IPS DF 4.7 (cell line): ENCODE data around the gene CMTM4.

Experiments
- DNase-seq: peaks from one replicate; pipeline ENCODE4 v3.0.0-alpha.2; 2013; ENCODE audit warnings: low spot score; ENCODE audit errors: extremely low read depth

The CMTM4 gene

GRCh38 chr16:66696669-66697630 is at the start of gene CMTM4:
CMTM4 (minus strand) TSS chr16:66696743; CDS start chr16:66696525, 218 bp downstream.
- DNase-seq, result no peak

DNA sequence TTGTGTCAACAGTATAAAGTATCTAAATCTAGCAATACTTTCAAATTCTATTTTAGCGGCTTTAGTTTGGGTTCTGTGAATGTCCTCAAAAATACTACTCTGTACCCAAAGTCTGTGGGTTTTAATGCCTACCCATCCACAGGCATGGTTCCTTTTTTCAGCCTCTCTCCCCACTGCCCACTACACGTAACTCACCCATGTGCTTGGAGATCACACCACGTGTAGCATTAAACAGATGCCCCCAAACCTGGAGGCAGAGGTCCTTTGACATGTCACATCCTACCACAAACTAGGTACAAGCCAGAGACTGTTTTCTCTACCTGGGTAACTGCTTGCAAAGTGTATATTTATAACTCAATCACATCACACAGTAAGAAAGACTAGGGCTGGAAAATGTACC is 49.5 kb upstream of the CMTM4 start:
- DNase-seq, result no peak

DNA sequence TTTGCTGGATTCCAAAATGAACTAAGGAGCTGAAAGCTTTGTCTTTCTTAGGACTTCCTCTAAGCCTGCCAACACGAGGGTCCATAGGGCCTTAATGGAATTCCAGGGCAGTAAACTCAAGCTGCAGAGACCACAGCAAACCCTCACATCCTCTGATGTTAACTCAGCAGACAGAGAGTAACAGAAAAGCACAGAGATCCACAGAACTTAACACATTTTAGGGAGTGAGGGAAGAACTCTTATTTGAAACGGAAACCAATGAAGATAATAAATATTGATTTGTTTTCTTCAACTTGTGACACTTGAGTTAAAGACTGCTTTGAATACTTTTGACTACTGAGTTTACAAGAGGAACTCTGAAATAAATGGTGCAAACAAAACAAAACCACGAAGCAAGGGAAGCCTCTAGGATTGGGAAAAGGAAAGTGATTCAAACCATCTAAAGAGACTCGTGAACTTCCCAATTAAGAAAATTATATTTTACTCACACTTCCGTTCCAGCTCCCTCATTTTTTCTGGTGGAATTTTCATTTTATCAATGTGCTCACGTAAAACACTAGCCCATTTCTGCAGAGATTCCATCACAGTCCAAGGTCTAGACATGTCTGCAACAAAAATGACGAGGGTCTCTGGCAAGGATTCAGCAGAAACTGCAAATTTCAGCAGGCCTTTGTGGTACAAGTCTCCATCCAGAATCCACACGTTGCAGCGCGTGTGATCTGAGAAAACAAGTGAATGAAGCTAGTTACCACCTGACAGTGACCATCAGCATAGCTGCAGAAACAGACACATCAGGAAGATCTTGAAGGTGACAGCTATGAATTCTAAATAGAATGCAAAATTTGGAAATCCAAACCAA is 45.6 kb upstream of the CMTM4 start:
- no peak for DNase-seq

GRCh38 chr16:66741169-66741900 is 44.8 kb upstream of the CMTM4 start:
- no peak for DNase-seq

DNA sequence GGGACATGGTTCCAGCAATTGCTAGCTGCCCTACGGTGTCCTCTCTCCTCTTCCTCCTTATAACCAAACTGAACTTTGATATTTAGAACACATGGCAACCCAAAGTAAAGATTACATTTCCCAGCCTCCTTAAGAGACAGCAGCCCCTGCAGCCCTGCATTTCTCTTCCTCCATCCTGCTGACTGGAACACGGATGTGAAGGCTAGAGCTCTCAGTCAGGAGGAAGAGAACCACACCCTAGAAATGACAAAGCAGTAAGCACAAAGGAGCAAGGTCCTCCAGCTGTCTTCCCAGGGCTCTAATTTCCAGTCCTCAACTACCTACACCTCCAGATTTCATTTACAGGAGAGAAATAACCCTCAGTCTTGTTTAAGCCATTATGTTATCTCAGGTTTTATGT is 44.0 kb upstream of the CMTM4 start:
- no peak for DNase-seq

GRCh38 chr16:66740010-66740409 is 43.5 kb upstream of the CMTM4 start:
- DNase-seq, result no peak

DNA sequence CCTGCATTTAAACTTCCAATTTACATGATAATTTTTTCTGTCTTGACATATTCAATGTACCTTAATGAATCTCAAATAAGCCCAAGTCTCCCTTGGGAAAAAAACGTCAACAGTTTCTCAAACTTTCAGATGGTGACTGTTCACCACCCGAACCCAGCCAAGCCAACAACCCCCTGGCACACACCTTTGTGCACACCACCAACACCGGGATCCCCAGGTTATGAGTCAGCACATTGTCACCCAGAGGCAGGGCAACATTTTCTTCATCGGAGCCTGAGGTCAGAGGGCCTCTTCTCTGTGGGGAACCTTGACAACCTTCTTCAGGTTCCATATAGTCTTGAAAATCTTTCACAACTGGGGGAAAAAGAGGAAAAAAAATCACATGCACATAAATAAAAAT is 39.3 kb upstream of the CMTM4 start:
- DNase-seq, result no peak

DNA sequence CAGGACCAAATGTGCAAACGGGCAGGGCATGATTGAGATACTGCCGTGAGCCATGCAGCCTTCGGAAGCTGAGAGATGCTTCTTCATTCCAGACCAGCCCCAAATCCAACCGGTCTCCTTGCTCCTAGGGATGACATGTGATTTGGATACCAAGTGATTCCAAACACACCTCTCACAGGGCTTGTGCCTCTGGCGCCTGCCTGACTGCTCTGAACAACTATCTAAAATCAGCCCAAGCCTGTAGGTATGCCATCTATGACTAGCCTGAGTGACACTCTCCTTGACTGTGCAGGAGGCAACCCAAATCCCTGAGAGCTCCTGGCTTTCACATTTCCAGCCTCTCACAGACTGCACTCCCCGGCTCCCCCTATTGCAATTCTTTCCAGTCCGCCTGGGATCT is 34.6 kb upstream of the CMTM4 start:
- no peak for DNase-seq

DNA sequence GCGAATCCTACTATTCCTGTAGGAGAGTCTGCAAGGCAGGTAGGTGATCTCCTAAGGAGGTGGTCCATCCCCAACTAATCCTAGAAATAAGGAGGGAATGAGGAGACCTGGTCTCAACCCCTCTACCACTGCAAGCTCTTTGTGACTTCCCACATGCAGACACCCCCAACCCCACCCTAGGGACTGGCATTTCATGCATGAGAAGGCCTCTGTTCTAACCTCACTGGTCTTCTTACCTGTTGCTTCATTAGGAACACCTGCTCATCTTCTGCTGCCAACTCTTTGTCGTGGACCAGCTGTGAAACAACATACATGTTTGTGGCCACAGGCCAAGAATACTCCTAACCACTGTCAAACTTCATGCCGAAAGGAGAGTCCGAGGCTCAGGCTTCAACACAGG is 32.3 kb upstream of the CMTM4 start:
- no peak for DNase-seq

DNA sequence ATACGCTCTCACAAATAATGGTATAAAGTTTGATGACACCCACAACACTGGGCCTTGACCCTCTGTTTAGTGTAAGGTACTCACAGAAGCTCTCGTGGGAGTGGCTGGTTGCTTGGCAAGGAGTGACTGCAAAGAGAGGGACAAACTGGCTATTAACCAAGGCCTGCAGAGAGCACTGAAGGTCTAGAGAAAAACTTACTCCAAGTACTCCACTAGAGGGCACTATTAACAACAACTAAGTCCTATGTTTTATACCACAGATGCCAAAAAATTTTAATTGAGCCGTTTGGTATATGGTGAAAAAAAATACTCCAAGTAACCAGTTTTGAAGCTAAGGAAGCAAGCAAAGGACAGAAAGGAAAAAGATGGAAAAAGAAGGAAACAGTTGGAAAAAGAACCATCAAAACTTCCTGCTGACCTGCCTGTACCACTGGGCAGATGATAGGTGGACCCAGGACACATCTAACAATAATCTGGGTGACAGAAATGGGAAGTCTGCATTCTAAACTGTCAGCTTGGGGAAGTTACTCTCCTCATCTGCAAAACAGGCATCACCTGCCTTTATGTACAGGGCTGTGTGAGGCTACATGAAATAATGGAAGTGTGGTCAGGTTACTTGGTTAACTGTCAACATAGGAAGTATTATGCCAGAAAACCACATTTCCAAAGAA is 31.7 kb upstream of the CMTM4 start:
- DNase-seq, result no peak

GRCh38 chr16:66720766-66721165 is 24.2 kb upstream of the CMTM4 start:
- DNase-seq, result no peak

DNA sequence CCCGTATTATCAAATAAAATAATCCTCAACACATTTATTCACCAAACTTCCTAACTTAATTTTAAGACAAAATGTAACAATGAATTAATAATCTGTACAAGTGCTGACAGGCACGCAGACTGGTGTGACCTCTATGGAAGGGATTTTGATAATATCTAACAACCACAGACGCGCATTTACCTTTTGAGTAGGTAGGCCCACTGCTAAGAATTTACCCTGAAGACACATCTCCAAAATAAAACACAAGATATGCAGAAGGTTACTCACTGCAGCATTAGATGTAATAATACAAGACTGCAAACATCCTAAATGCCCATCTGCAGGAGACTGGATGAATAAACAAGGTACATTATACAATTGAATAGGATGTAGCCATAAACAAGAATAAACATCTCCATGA is 22.7 kb upstream of the CMTM4 start:
- no peak for DNase-seq

DNA sequence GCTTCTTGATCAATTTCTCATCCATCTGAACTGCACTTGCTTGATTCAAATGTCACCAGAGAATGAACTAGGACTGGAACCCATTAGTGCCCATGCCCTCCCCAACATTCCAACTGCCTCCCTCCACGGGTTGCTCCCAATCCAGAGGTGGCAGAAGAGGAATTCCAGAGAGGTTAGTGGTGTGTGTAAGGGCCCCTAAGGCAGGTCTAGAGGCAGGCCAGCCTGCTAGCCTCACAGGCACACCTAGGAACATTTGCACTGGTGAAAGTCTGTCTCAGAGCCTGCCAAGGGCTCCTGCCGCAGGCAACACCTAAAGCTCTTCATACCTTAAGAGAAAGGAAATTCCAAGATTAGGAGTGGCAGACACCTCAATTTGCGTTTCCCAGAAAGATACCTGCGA is 21.2 kb upstream of the CMTM4 start:
- DNase-seq, result no peak

DNA sequence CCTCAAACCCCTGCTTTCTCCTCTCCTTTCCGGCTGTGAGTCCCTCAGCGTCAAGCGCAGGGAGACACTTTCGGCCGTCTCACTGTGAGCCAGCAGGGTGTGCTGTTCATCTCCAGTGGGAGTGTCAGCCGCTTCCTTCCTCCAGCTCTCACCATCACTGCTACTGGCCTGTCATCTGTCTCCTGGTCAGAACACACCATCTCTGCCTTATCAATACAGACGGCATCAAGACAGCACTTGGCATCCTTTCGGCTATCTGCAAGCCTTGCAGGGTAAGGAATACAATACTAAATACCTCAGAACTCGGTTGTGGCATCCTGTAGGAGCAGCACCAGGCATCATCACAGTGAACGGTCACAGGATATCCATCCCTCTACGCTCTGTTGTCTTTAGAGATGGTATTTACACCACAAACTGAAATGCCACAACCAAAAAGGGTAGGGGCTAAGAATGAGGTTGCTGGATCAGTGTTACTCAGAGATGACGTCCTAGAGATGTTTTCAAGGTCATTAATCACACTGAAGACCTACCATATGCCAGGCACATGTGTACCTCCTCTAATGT is 20.7 kb upstream of the CMTM4 start:
- DNase-seq, result no peak

GRCh38 chr16:66714654-66715307 is 18.2 kb upstream of the CMTM4 start:
- DNase-seq, result no peak

DNA sequence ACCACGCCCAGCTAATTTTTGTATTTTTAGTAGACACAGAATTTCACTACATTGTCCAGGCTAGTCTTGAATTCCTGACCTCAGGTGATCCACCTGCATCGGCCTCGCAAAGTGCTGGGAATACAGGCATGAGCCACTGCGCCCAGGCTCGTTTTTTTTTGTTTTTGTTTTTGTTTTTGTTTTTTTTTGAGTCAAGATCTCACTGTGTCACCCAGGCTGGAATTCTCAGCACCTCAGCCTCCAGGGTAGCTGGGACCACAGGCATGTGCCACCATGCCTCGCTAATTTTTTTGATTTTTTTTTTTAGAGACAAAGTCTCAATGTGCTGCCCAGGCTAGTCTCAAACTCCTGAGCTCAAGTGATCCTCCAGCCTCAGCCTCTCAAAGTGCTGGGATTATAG is 17.5 kb upstream of the CMTM4 start:
- DNase-seq, result no peak

DNA sequence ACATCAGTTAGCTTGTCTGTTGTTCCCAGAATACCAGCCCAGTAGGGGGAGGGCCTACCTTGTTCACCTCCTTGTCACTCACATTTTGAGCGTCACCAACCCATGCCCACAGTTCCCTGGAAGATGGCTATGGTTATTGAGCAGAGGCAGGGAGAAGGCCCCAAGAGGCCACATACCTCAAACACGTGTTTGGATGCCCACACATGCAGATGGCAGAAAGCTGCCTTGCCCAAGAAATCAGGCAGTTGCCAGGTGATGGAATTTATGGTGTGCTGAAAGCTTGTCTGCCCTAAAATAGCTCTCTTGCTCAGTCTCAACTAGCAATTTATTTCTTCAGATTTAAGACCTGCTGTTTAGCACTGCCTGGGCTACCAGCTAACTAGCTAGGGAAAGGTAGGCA is 16.5 kb upstream of the CMTM4 start:
- no peak for DNase-seq

DNA sequence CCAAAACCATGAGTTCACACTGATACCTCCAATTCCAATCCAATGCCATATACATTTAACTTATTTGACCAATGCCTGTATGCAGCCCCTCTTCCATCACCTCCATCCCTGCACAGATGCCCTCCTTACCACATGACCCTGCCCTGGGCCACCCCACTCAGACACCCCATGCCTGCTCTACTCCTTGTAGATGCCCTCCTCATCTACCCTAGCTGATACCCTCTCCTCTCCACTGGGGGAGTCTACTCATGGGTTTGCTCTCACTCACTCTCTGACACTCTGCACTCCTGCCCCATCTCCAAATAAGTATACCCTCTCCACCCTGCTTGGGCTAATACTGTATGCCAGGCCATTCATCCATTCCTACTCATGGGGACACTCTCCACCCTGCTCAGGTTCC is 16.0 kb upstream of the CMTM4 start:
- DNase-seq, result no peak

GRCh38 chr16:66711581-66711980 is 15.0 kb upstream of the CMTM4 start:
- DNase-seq, result no peak

- no peak for DNase-seq
Observed at GRCh38 chr16:66706506-66706880, 9.9 kb upstream of the CMTM4 start.
